ENCODE data around the gene JAKMIP2. TPM values are rescaled to one million over a fixed set of nuclear protein-coding genes. Genes with fewer than 3 reads are reported as not detected.
"Not testable (repeated sequence)": the region's sequence is repeated elsewhere in the genome, so short reads cannot be mapped to it uniquely, and the experiment has no call there.

JAKMIP2 gene
- total RNA-seq, 2 experiments from 2014 or later, result 0.99 to 1.1 TPM

- Mint-ChIP-seq H3K27ac (no peak overlapping the region), H3K36me3 (no peaks in the 10 kb centered on the region), H3K4me1 (ENCODE audit: low read depth) (no peaks in the 10 kb centered on the region), H3K4me3 (no peak overlapping the region), H3K27me3 (no peaks in the 10 kb centered on the region), H3K9me3 (no peaks in the 10 kb centered on the region)
- POLR2A ChIA-PET, result no interaction called here
- CTCF ChIA-PET, result no interaction called here
- intact Hi-C loops (cut with micrococcal nuclease), result no loop called here
- no peak for DNase-seq
Measured at GRCh38 chr5:147563466-147564123, 218.9 kb downstream of the JAKMIP2 start.

DNA sequence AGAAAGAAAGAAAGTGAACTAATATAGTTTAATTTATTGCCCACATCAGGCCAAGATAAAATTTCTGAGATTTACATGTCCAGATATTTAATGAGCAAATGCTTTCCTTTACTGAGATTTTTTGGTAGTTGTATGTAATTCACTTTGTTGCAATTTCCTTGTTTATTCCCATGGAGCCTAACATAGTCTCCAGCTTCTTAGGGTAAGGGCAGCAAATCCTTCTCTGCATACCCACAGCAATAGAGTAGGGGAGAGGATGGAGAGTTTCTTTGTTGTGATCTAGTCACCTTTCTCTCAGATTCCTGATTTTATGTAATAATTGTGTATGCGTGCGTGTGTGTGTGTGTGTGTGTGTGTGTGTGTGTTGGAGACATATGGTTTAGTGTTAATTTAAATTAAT is 221.1 kb downstream of the JAKMIP2 start:
- CTCF ChIA-PET, result interaction anchor here (1.2 kb wide), 1 partner anchor 15 kb away, joined by 3 read pairs; no protein-coding TSS in a partner anchor
- Mint-ChIP-seq H3K4me1 (ENCODE audit: low read depth) (no peaks in the 10 kb centered on the region), H3K36me3 (no peaks in the 10 kb centered on the region), H3K27me3 (no peaks in the 10 kb centered on the region), H3K27ac (no peak overlapping the region), H3K9me3 (no peaks in the 10 kb centered on the region), H3K4me3 (no peak overlapping the region)
- intact Hi-C loops (cut with micrococcal nuclease), result no loop called here
- no peak for DNase-seq
- POLR2A ChIA-PET, result no interaction called here

GRCh38 chr5:147560718-147561331 is 221.7 kb downstream of the JAKMIP2 start:
- Mint-ChIP-seq H3K9me3 (no peaks in the 10 kb centered on the region), H3K27ac (no peak overlapping the region), H3K4me1 (ENCODE audit: low read depth) (no peaks in the 10 kb centered on the region), H3K36me3 (no peaks in the 10 kb centered on the region), H3K4me3 (no peak overlapping the region), H3K27me3 (no peaks in the 10 kb centered on the region)
- POLR2A ChIA-PET, result no interaction called here
- intact Hi-C loops (cut with micrococcal nuclease), result no loop called here
- DNase-seq, result no peak
- CTCF ChIA-PET, result interaction anchor here (0.8 to 1.2 kb wide), 2 partner anchors 16 to 262 kb away, joined by 3 read pairs; no protein-coding TSS in a partner anchor

DNA sequence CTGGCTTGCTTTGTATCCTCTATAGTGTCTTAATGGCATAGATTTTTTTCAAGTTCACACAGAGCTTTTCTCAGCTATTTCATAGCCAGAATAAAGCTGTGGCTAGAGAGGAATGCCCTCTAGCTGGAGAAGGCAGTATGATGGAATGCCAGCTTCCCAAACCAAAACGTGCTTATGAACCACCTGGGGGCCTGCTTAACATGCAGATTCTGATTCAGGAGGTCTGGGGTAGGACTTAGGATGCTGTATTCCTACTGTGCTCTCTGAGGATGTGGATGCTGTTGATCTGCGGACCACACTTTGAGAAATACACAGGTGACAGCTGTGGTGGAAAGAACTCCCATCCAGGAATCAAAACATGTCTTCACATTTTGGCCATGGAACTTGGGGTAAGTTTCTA is 222.8 kb downstream of the JAKMIP2 start:
- no peak overlapping the region for H3K4me3 Mint-ChIP-seq
- ChIA-PET POLR2A (no interaction called here), CTCF (interaction anchor here (0.8 kb wide), 1 partner anchor 263 kb away, joined by 3 read pairs; no protein-coding TSS in a partner anchor)
- H3K27ac Mint-ChIP-seq, result no peak overlapping the region
- H3K9me3 Mint-ChIP-seq, result no peaks in the 10 kb centered on the region
- no peaks in the 10 kb centered on the region for H3K36me3 Mint-ChIP-seq
- intact Hi-C loops (cut with micrococcal nuclease), result no loop called here
- H3K4me1 Mint-ChIP-seq (ENCODE audit: low read depth), result no peaks in the 10 kb centered on the region
- no peak for DNase-seq
- H3K27me3 Mint-ChIP-seq, result no peaks in the 10 kb centered on the region

GRCh38 chr5:147558826-147559225 is 223.7 kb downstream of the JAKMIP2 start:
- intact Hi-C loops (cut with micrococcal nuclease), result no loop called here
- Mint-ChIP-seq H3K4me1 (ENCODE audit: low read depth) (no peaks in the 10 kb centered on the region), H3K27me3 (no peaks in the 10 kb centered on the region), H3K27ac (no peak overlapping the region), H3K9me3 (no peaks in the 10 kb centered on the region), H3K4me3 (no peak overlapping the region), H3K36me3 (no peaks in the 10 kb centered on the region)
- no peak for DNase-seq
- ChIA-PET CTCF (no interaction called here), POLR2A (no interaction called here)

- H3K4me1 Mint-ChIP-seq (ENCODE audit: low read depth), result no peaks in the 10 kb centered on the region
- no peak overlapping the region for H3K4me3 Mint-ChIP-seq
- no peaks in the 10 kb centered on the region for H3K36me3 Mint-ChIP-seq
- DNase-seq, result no peak
- ChIA-PET POLR2A (no interaction called here), CTCF (no interaction called here)
- no peaks in the 10 kb centered on the region for H3K9me3 Mint-ChIP-seq
- no peak overlapping the region for H3K27ac Mint-ChIP-seq
- H3K27me3 Mint-ChIP-seq, result no peaks in the 10 kb centered on the region
- intact Hi-C loops (cut with micrococcal nuclease), result no loop called here
Measured at GRCh38 chr5:147557876-147558745, 224.4 kb downstream of the JAKMIP2 start.

- Mint-ChIP-seq H3K27ac (no peak overlapping the region), H3K4me3 (no peak overlapping the region), H3K36me3 (no peaks in the 10 kb centered on the region), H3K27me3 (no peaks in the 10 kb centered on the region), H3K4me1 (ENCODE audit: low read depth) (no peaks in the 10 kb centered on the region), H3K9me3 (no peaks in the 10 kb centered on the region)
- ChIA-PET POLR2A (no interaction called here), CTCF (no interaction called here)
- DNase-seq, result no peak
- intact Hi-C loops (cut with micrococcal nuclease), result no loop called here
Measured at GRCh38 chr5:147555176-147555575, 227.4 kb downstream of the JAKMIP2 start.

- no peak for DNase-seq
- POLR2A ChIA-PET, result no interaction called here
Measured at GRCh38 chr5:147554261-147554817, 228.2 kb downstream of the JAKMIP2 start.

GRCh38 chr5:147553817-147554216 is 228.7 kb downstream of the JAKMIP2 start:
- H3K9me3 Mint-ChIP-seq; H3K27ac Mint-ChIP-seq; POLR2A ChIA-PET; H3K4me3 Mint-ChIP-seq; intact Hi-C loops (cut with micrococcal nuclease); DNase-seq; H3K27me3 Mint-ChIP-seq; H3K36me3 Mint-ChIP-seq; CTCF ChIA-PET; H3K4me1 Mint-ChIP-seq (ENCODE audit: low read depth): not testable (repeated sequence)

More at GRCh38 chr5:147554261-147554817, 228.2 kb downstream of the JAKMIP2 start:
- Mint-ChIP-seq H3K9me3 (no peaks in the 10 kb centered on the region), H3K36me3 (no peaks in the 10 kb centered on the region), H3K4me1 (ENCODE audit: low read depth) (no peaks in the 10 kb centered on the region), H3K27me3 (no peaks in the 10 kb centered on the region), H3K4me3 (no peak overlapping the region), H3K27ac (no peak overlapping the region)
- intact Hi-C loops (cut with micrococcal nuclease), result no loop called here
- CTCF ChIA-PET, result no interaction called here

DNA sequence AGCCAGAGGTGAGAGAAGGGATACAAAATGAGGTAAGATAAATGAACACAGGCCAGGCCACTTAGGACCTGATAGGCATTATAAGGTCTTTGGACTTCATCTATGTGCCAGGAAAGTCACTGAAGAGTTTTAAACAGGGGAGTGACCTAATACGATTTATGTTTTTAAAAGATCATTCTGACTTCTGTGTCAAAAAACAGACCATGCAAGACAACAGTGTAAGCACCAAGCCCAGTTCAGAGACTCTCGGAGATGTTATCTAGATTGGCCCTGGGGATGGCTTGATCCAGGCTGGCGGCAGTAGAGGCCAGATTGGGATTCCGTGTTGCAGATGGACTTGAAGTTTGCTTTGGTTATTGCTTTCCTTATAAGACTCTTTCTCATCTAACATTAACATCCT is 229.6 kb downstream of the JAKMIP2 start:
- POLR2A ChIA-PET, result no interaction called here
- no peaks in the 10 kb centered on the region for H3K36me3 Mint-ChIP-seq

DNA sequence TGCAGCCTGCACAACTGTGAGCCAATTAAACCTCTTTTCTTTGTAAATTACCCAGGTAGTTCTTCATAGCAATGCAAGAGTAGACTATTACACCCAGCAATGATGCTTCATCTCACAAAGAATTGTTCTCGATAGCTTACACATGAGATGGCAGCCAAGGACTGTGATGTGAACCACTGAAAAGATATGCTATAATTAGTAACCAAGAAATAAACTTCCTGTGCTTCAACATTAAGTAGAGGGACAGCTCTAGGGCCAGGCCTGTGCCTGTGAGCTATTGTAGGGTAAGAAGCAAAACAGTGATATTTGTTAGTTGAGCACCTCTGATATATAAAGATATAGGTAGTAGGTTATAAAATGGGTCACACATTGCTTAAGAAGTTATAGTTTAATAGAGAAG is 230.9 kb downstream of the JAKMIP2 start:
- no peaks in the 10 kb centered on the region for H3K27me3 Mint-ChIP-seq
- POLR2A ChIA-PET, result interaction anchor here (0.6 kb wide), 1 partner anchor 25 kb away, joined by 4 read pairs; no protein-coding TSS in a partner anchor
- no peaks in the 10 kb centered on the region for H3K4me1 Mint-ChIP-seq (ENCODE audit: low read depth)
- H3K27ac Mint-ChIP-seq, result no peak overlapping the region
- no peaks in the 10 kb centered on the region for H3K36me3 Mint-ChIP-seq
- intact Hi-C loops (cut with micrococcal nuclease), result no loop called here
- no peak overlapping the region for H3K4me3 Mint-ChIP-seq
- no peak for DNase-seq
- H3K9me3 Mint-ChIP-seq, result no peaks in the 10 kb centered on the region
- CTCF ChIA-PET, result no interaction called here

More for the DNA sequence above, 229.6 kb downstream of the JAKMIP2 start:
- H3K27me3 Mint-ChIP-seq, result no peaks in the 10 kb centered on the region
- CTCF ChIA-PET, result no interaction called here
- no peak overlapping the region for H3K27ac Mint-ChIP-seq
- no peaks in the 10 kb centered on the region for H3K4me1 Mint-ChIP-seq (ENCODE audit: low read depth)
- no peak overlapping the region for H3K4me3 Mint-ChIP-seq
- DNase-seq, result no peak
- intact Hi-C loops (cut with micrococcal nuclease), result no loop called here
- H3K9me3 Mint-ChIP-seq, result no peaks in the 10 kb centered on the region

GRCh38 chr5:147547730-147548129 is 234.8 kb downstream of the JAKMIP2 start:
- POLR2A ChIA-PET, result no interaction called here
- CTCF ChIA-PET, result no interaction called here
- intact Hi-C loops (cut with micrococcal nuclease), result no loop called here
- Mint-ChIP-seq H3K4me1 (ENCODE audit: low read depth) (no peaks in the 10 kb centered on the region), H3K27me3 (no peaks in the 10 kb centered on the region), H3K36me3 (no peaks in the 10 kb centered on the region), H3K4me3 (no peak overlapping the region), H3K9me3 (no peaks in the 10 kb centered on the region), H3K27ac (no peak overlapping the region)
- DNase-seq, result no peak

Measured in activated CD4-positive, alpha-beta memory T cell treated with anti-CD3 and anti-CD28 coated beads for 36 hours (primary cell).